ENCODE data around the gene FBXW12. TPM values are rescaled to one million over a fixed set of nuclear protein-coding genes. Genes with fewer than 3 reads are reported as not detected.
A peak's percentile ranks its signal among the peaks of the same experiment; 100 is the strongest.

Gene FBXW12
- total RNA-seq, 1 donor from 2014 or later = 0.38 TPM

GRCh38 chr3:48435223-48435595 is 63.2 kb downstream of the FBXW12 start:
- peaks cover 30% of the 10 kb centered on the region for H3K4me1 Mint-ChIP-seq (ENCODE audit: low read depth)
- H3K27ac Mint-ChIP-seq = no peak overlapping the region
- H3K4me3 Mint-ChIP-seq (ENCODE audit: low read depth) = no peak overlapping the region
- peaks cover 3% of the 10 kb centered on the region for H3K36me3 Mint-ChIP-seq (ENCODE audit: insufficient read depth)
- H3K27me3 Mint-ChIP-seq = no peaks in the 10 kb centered on the region
- TF ChIP-seq CTCF (IDR thresholded peaks at IDR 0.05; ENCODE audit: unreplicated experiment) = no peak
- no peaks in the 10 kb centered on the region for H3K9me3 Mint-ChIP-seq (ENCODE audit: low read depth)
- DNase-seq (ENCODE audit: low spot score, unreplicated experiment) = no peak

- TF ChIP-seq CTCF (IDR thresholded peaks at IDR 0.05; ENCODE audit: unreplicated experiment) = peak; percentile 100
- DNase-seq (ENCODE audit: low spot score, unreplicated experiment) = peak; percentile 83
- Mint-ChIP-seq H3K9me3 (ENCODE audit: low read depth) (no peaks in the 10 kb centered on the region), H3K4me3 (ENCODE audit: low read depth) (no peak overlapping the region), H3K4me1 (ENCODE audit: low read depth) (peaks cover 23% of the 10 kb centered on the region), H3K27me3 (no peaks in the 10 kb centered on the region), H3K36me3 (ENCODE audit: insufficient read depth) (peaks cover 3% of the 10 kb centered on the region), H3K27ac (no peak overlapping the region)
These were observed 63.9 kb downstream of the FBXW12 start for GRCh38 chr3:48435774-48436476.

- Mint-ChIP-seq H3K36me3 (ENCODE audit: insufficient read depth) (peaks cover 3% of the 10 kb centered on the region), H3K27ac (no peak overlapping the region), H3K4me3 (ENCODE audit: low read depth) (no peak overlapping the region), H3K4me1 (ENCODE audit: low read depth) (peaks cover 19% of the 10 kb centered on the region), H3K9me3 (ENCODE audit: low read depth) (no peaks in the 10 kb centered on the region), H3K27me3 (no peaks in the 10 kb centered on the region)
- no peak for DNase-seq (ENCODE audit: low spot score, unreplicated experiment)
- TF ChIP-seq CTCF (IDR thresholded peaks at IDR 0.05; ENCODE audit: unreplicated experiment) = no peak
These were observed 64.4 kb downstream of the FBXW12 start for GRCh38 chr3:48436477-48436787.

GRCh38 chr3:48436855-48437254 is 64.8 kb downstream of the FBXW12 start:
- no peak for TF ChIP-seq CTCF (IDR thresholded peaks at IDR 0.05; ENCODE audit: unreplicated experiment)
- no peaks in the 10 kb centered on the region for H3K9me3 Mint-ChIP-seq (ENCODE audit: low read depth)
- H3K27me3 Mint-ChIP-seq = no peaks in the 10 kb centered on the region
- H3K36me3 Mint-ChIP-seq (ENCODE audit: insufficient read depth) = peaks cover under 1% of the 10 kb centered on the region
- no peak overlapping the region for H3K4me3 Mint-ChIP-seq (ENCODE audit: low read depth)
- peaks cover 18% of the 10 kb centered on the region for H3K4me1 Mint-ChIP-seq (ENCODE audit: low read depth)
- DNase-seq (ENCODE audit: low spot score, unreplicated experiment) = no peak
- no peak overlapping the region for H3K27ac Mint-ChIP-seq

GRCh38 chr3:48437812-48438211 is 65.8 kb downstream of the FBXW12 start:
- H3K9me3 Mint-ChIP-seq (ENCODE audit: low read depth) = no peaks in the 10 kb centered on the region
- no peak for DNase-seq (ENCODE audit: low spot score, unreplicated experiment)
- H3K4me3 Mint-ChIP-seq (ENCODE audit: low read depth) = no peak overlapping the region
- H3K27me3 Mint-ChIP-seq = no peaks in the 10 kb centered on the region
- peaks cover 12% of the 10 kb centered on the region for H3K4me1 Mint-ChIP-seq (ENCODE audit: low read depth)
- no peak for TF ChIP-seq CTCF (IDR thresholded peaks at IDR 0.05; ENCODE audit: unreplicated experiment)
- no peak overlapping the region for H3K27ac Mint-ChIP-seq
- no peaks in the 10 kb centered on the region for H3K36me3 Mint-ChIP-seq (ENCODE audit: insufficient read depth)

All from progenitor cell of endocrine pancreas (in vitro differentiated cells).